HFF-Myc (cell line): Measurements from ENCODE around the gene TBCEL.

Experiments used
- DNase-seq: peaks from one replicate; pipeline ENCODE4 v3.0.0-alpha.2; 2011; ENCODE audit warnings: low read depth; ENCODE audit errors: extremely low read depth
- H3K4me3 ChIP-seq: replicated peaks from 2 replicates; pipeline ENCODE4 v1.5.1; 2011; ENCODE audit warnings: low read depth, mild to moderate bottlenecking, control low read depth, low read length
- TF ChIP-seq, protein P1 (sequence below): IDR thresholded peaks from 2 replicates; pipeline ENCODE4 v1.5.1; 2012; ENCODE audit warnings: mild to moderate bottlenecking, low read depth, low read length, control low read depth; ENCODE audit errors: missing control alignments

Gene TBCEL

DNA sequence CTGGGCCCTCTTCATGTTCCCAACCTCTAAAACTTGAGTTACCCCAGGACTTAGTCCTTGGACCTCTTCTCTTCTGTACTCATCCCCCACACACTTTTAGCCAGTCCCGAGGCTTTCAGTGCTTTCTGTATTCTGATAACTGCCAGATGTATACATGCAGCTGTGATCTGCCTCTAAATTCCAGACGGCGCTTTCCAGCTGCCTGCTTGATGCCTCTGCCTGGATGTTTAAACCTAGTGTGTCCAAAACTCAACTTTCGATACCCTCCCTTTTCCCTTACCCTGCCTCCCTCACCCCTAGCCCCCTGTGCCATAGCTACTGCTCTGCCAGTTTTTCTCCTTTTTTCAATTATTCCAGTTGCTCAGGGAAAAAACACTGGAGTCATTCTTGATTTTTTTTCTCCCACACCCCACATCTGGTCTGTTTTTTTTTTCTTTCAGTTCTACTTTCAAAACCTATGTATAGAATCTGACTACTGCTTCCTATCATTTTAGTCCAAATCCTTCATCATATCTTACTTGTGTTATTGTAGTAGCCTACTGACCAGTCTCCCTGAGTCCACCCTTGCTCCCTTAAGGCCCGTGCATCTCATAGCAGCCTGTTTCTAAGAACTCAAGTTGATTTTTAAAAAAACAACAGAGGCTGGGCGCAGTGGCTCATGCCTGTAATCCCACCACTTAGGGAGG lies 44.2 kb downstream of the TBCEL start:
- DNase-seq = no peak
- TF ChIP-seq, protein P1, sequence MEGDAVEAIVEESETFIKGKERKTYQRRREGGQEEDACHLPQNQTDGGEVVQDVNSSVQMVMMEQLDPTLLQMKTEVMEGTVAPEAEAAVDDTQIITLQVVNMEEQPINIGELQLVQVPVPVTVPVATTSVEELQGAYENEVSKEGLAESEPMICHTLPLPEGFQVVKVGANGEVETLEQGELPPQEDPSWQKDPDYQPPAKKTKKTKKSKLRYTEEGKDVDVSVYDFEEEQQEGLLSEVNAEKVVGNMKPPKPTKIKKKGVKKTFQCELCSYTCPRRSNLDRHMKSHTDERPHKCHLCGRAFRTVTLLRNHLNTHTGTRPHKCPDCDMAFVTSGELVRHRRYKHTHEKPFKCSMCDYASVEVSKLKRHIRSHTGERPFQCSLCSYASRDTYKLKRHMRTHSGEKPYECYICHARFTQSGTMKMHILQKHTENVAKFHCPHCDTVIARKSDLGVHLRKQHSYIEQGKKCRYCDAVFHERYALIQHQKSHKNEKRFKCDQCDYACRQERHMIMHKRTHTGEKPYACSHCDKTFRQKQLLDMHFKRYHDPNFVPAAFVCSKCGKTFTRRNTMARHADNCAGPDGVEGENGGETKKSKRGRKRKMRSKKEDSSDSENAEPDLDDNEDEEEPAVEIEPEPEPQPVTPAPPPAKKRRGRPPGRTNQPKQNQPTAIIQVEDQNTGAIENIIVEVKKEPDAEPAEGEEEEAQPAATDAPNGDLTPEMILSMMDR = no peak
- no peak overlapping the region for H3K4me3 ChIP-seq

DNA sequence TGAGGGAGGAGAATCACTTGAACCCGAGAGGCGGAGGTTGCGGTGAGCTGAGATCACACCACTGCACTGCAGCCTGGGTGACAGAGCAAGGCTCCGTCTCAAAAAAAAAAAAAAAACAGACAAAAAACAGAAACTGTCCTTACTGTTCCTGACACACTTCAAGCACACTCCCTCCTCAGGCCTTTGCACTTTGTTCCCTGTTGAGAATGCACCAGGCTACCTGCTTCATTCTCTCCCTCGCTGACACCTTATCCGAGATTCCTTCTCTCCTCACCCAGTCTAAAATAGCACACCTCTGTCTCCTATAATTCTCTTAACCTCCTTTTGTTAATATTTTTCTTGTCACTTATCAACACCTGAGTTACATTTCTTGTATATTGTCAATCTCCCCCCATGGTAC lies 44.9 kb downstream of the TBCEL start:
- no peak overlapping the region for H3K4me3 ChIP-seq
- no peak for DNase-seq
- TF ChIP-seq, protein P1 = no peak

DNA sequence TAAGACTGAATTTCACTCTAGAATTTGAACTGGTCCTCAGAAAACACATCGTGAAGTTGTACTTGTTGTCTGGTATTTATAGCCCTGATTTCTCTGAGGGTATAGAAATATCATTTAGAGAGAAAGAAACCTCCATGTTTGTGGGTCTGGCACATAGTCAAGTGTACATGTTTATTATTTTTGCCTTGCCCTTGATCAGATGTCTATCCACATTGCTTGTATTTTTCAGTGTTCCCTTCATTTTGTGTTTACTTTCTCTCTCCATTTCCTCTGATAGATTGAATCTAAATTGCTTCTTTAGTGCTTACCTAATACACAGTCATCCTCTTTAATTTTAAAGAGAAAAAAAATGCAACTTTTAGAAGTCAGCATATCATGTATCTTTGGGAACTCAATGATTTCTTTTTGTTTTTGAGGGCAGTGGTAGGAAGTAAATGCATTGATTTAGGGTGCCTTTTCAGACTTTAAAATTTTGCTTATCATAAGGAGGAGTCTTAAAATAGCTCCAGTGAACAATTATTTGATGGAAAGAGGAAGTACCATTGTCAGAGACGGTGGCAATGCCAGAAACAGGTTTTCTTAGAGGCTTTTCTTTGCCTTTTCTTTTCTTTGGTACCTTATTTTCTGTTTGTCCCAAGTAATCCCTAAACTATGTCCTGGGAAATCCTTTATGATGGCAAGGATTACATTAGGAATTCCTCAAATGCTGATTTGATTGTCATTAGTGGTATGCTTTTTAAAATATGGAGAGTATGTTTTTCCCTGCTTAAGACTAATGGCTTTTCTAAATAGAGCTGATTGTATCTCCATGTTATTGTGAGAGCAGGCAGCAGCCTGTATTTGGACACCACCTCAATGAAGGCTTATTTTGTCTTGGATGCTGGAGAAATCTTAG lies 47.3 kb downstream of the TBCEL start:
- H3K4me3 ChIP-seq = no peak overlapping the region
- TF ChIP-seq, protein P1 = no peak
- DNase-seq = no peak

DNA sequence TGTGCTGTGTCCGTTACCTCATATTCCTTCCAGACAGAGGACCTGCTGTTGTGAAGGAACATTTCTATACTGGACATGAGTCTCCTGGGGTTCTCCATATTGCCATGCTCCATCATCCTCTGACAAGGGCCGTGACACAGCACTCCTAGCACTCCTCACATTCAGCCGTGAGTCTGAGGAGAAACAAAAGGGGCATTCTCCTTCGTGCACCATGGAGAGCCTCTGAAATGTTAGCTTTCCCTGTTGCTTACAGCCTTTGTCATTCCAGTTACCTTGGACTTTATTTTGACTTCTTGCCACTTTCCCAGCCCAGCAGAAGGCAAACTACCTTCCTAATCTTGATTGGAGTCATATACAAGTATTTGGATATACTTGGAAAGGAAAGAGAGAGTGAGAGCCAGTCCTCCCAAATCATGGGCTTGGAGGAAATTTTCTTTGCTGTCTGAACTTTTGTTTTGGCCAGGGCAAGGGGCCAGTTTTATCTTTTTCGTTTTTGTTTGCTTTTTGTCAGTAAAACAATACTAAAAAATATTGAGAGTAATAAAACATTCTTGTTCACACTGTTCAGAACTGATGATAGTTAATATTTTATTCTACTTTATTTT lies 48.0 kb downstream of the TBCEL start:
- TF ChIP-seq, protein P1 = no peak
- no peak overlapping the region for H3K4me3 ChIP-seq
- DNase-seq = no peak

DNA sequence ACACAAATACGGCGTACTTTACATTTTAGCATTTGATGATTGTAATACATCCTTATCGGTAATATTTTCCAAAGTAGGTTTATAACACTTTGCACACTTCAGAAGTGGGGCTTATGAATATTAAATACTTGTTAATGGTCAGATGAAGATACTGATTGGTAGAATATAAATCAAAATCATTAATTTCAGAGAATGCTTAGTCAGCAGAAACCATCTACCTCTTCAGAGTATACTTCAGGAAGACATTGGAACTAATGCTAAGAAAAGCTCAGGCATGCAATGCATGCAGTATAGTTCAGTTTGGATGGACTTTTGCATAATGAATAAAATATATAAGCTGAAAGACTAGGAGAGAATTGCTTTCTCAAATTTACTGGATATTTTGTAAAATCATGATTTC lies 57.4 kb downstream of the TBCEL start:
- TF ChIP-seq, protein P1 = no peak
- H3K4me3 ChIP-seq = no peak overlapping the region

DNA sequence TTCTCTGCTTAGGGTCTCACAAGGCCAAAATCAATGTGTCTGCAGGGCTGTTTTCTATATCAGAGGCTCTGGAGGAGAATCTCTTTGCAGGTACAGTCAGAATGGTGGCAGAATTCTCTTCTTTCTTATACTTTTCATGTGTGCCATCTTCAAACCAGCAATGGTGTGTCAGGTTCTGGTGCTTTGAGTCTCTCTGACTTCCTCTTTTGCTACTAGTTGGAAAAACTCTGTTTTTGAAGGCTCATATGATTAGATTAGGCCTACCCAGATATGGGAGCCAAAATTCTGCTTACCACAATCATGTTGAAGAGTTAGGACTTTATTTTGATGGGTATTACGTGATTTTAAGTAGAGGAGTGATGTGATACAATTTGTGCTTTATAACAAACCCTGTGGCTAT lies 58.3 kb downstream of the TBCEL start:
- DNase-seq = no peak
- TF ChIP-seq, protein P1 = no peak

More for the DNA sequence above, 57.4 kb downstream of the TBCEL start:
- DNase-seq = no peak

More for the DNA sequence above, 58.3 kb downstream of the TBCEL start:
- H3K4me3 ChIP-seq = no peak overlapping the region
